ENCODE measurements around the gene OPCML. TPM values are rescaled to one million over a fixed set of nuclear protein-coding genes. Genes with fewer than 3 reads are reported as not detected.

OPCML gene
- total RNA-seq, 1 experiment from 2014 or later, result 0.94 TPM

- Histone ChIP-seq H3T11ph (ENCODE audit: low read length) (no peak overlapping the region), H2AFZ (ENCODE audit: low read length) (no peak overlapping the region), H2BK20ac (ENCODE audit: low read depth, low read length, poor library complexity, severe bottlenecking) (no peak overlapping the region), H3K9me3 (ENCODE audit: control insufficient read depth, low read depth, low read length) (no peaks in the 10 kb centered on the region), H3K79me2 (ENCODE audit: insufficient read depth, low read length) (no peaks in the 10 kb centered on the region), H4K8ac (replicated peaks; ENCODE audit: insufficient read length, low read depth, low read length) (no peak overlapping the region), H3K79me1 (ENCODE audit: insufficient read depth, low read depth, low read length, poor library complexity, severe bottlenecking) (no peaks in the 10 kb centered on the region), H3K4me1 (ENCODE audit: insufficient read depth, low read length) (peaks cover 3% of the 10 kb centered on the region; the same call in 1 of the 2 replicates), H3K4ac (ENCODE audit: low read depth, low read length) (no peak overlapping the region), H2AK5ac (ENCODE audit: insufficient read length, low read length) (no peak overlapping the region), H3K4me2 (ENCODE audit: insufficient read depth, insufficient read length, low read length) (no peak overlapping the region), H3K27ac (ENCODE audit: insufficient read length, low read depth, low read length) (no peak overlapping the region), H3K14ac (ENCODE audit: insufficient read depth, low read length) (peak overlapping the region; percentile 47), H4K20me1 (ENCODE audit: control insufficient read depth, insufficient read depth, insufficient read length) (no peaks in the 10 kb centered on the region), H3K56ac (ENCODE audit: insufficient read length, low read depth, low read length) (no peak overlapping the region), H3K27me3 (ENCODE audit: insufficient read depth, low read length) (no peaks in the 10 kb centered on the region; the same call in 1 of the 2 replicates), H2BK120ac (ENCODE audit: low read depth, low read length, poor library complexity, severe bottlenecking) (no peak overlapping the region), H2BK15ac (ENCODE audit: low read depth, low read length) (no peak overlapping the region), H3K23ac (ENCODE audit: insufficient read length, low read depth, low read length) (no peak overlapping the region), H3K18ac (ENCODE audit: insufficient read length, low read depth, low read length) (no peak overlapping the region), H3K9ac (ENCODE audit: extremely low read depth, insufficient read length, low read length) (no peak overlapping the region), H4K5ac (ENCODE audit: insufficient read length, low read depth, low read length) (no peak overlapping the region), H2BK5ac (ENCODE audit: insufficient read length, low read length) (no peak overlapping the region), H2BK12ac (ENCODE audit: insufficient read length, low read depth, low read length) (no peak overlapping the region), H3K23me2 (ENCODE audit: insufficient read length, low read depth, low read length, poor library complexity, severe bottlenecking) (no peaks in the 10 kb centered on the region), H4K91ac (ENCODE audit: insufficient read length, low read depth, low read length) (no peak overlapping the region)
- no peaks in the 10 kb centered on the region for H3K36me3 Mint-ChIP-seq (ENCODE audit: insufficient read depth in 1 of 3, low read depth in 3 of 3)
- no peak for DNase-seq
- no CpG with 5 or more reads among the region's 5 CpGs for WGBS (ENCODE audit: extremely low coverage, insufficient read length, low lambda C conversion rate)
- no peaks in the 10 kb centered on the region; a peak in 1 of 5 replicates for H3K9me3 Mint-ChIP-seq
- H3K27ac Mint-ChIP-seq, result no peak overlapping the region
- TF ChIP-seq CTCF (conservative IDR thresholded peaks at IDR 0.05), result no peak
- peaks cover 16 to 19% of the 10 kb centered on the region in 2 experiments for H3K4me1 Mint-ChIP-seq
- peaks cover 12% of the 10 kb centered on the region for H3K27me3 Mint-ChIP-seq (ENCODE audit: low read depth)
- H3K4me3 Mint-ChIP-seq, result no peak overlapping the region
Observed at GRCh38 chr11:133014337-133014736, 518.0 kb downstream of the OPCML start.

All from H9 (cell line).